Skeletal muscle tissue (tissue), 1 donor: ENCODE results near the gene DCLK3. TPM values are rescaled to one million over a fixed set of nuclear protein-coding genes. Genes with fewer than 3 reads are reported as not detected.

ENCODE experiments used
- total RNA-seq: library from RNA; depleted of rRNA; stranded (reverse); fragments of >200 nt; gene quantifications from one replicate; pipeline ENCODE4 v1.2.3, GENCODE V29; 2014

DCLK3 gene
- total RNA-seq, 1 donor from 2014 or later, result 2.6 TPM

Other genes starting within 250 kb of the DCLK3 start
- 5.7 TPM for gene TRANK1, start 180.5 kb upstream of the DCLK3 start, total RNA-seq
- 22.4 TPM for gene EPM2AIP1, start 228.6 kb upstream of the DCLK3 start, total RNA-seq
- gene MLH1, start 229.0 kb upstream of the DCLK3 start, total RNA-seq, result 53.8 TPM